SK-N-SH (cell line): ENCODE data around the gene NACC1. TPM values are rescaled to one million over a fixed set of nuclear protein-coding genes. Genes with fewer than 3 reads are reported as not detected.
A peak's percentile ranks its signal among the peaks of the same experiment; 100 is the strongest.
"Not testable (repeated sequence)": the region's sequence is repeated elsewhere in the genome, so short reads cannot be mapped to it uniquely, and the experiment has no call there.

ENCODE experiments used
- CTCF ChIA-PET: fragments of 300-600, 350-600 bp; formaldehyde crosslinking; extraction: SDS; loops from one replicate; lab custom pipeline; 2021; lab: Yijun Ruan, JAX
- POLR2A ChIA-PET: fragments of 350-600 bp; sonication (Branson Sonifier 250); formaldehyde crosslinking; extraction: SDS; loops from one replicate; lab custom pipeline; 2020; ENCODE audit warnings: antibody characterized with exemption, inconsistent platforms; lab: Yijun Ruan, JAX
- DNase-seq: peaks from one replicate; pipeline ENCODE4 v3.0.0; 2012
- H2AFZ ChIP-seq: fragments of 200-600 bp; sonication (generic); 2 replicates; pipeline ENCODE4 v1.8.1; 2016; ENCODE audit warnings: antibody characterized with exemption, mild to moderate bottlenecking, low read depth
- H3F3A ChIP-seq: fragments of 200-600 bp; sonication (generic); replicated peaks from 2 replicates; pipeline ENCODE3; 2016; ENCODE audit warnings: antibody characterized with exemption, mild to moderate bottlenecking; ENCODE audit not compliant: insufficient read depth
- H3K27ac ChIP-seq, 2 experiments: fragments of 200-500 bp in 1 of 2; fragments of 200-600 bp in 1 of 2; sonication (Bioruptor generic) in 1 of 2; sonication (generic), shearing (Covaris generic) in 1 of 2; 2 replicates each; pipeline versions ENCODE4 v1.5.1 to v1.6.1; 2014 to 2016; ENCODE audit warnings: low read depth in 2 of 2, inconsistent platforms in 1 of 2, low read length in 1 of 2, mild to moderate bottlenecking in 1 of 2, mixed read lengths in 1 of 2
- H3K27me3 ChIP-seq: fragments of 200-600 bp; sonication (generic), shearing (Covaris generic); 2 replicates; pipeline ENCODE4 v1.6.1; 2016; ENCODE audit warnings: mixed run types; ENCODE audit not compliant: insufficient read depth
- H3K36me3 ChIP-seq, 2 experiments: fragments of 200-500 bp in 1 of 2; fragments of 200-600 bp in 1 of 2; sonication (Bioruptor generic) in 1 of 2; sonication (generic) in 1 of 2; replicated peaks in 1 of 2; 2 replicates each; pipeline versions ENCODE3 to v1.5.1; 2014 to 2016; ENCODE audit warnings: low read length in 1 of 2, mild to moderate bottlenecking in 1 of 2; ENCODE audit not compliant: insufficient read depth in 2 of 2, control insufficient read depth in 1 of 2
- H3K4me1 ChIP-seq, 2 experiments: fragments of 200-500 bp in 1 of 2; fragments of 200-600 bp in 1 of 2; sonication (Bioruptor generic) in 1 of 2; sonication (generic), shearing (Covaris generic) in 1 of 2; 2 replicates each; pipeline versions ENCODE4 v1.5.1 to v1.6.1; 2014 to 2016; ENCODE audit warnings: low read depth in 1 of 2, low read length in 1 of 2, mixed run types in 1 of 2; ENCODE audit not compliant: insufficient read depth in 2 of 2, control insufficient read depth in 1 of 2
- H3K4me2 ChIP-seq: fragments of 200-600 bp; sonication (generic), shearing (Covaris generic); 2 replicates; pipeline ENCODE4 v1.6.1; 2017; ENCODE audit warnings: mixed run types
- H3K4me3 ChIP-seq, 2 experiments: fragments of 200-500 bp in 1 of 2; fragments of 200-600 bp in 1 of 2; sonication (Bioruptor generic) in 1 of 2; sonication (generic), shearing (Covaris generic) in 1 of 2; 2 replicates each; pipeline versions ENCODE4 v1.5.1 to v1.8.1; 2014 to 2016; ENCODE audit warnings: low read depth in 2 of 2, inconsistent platforms in 1 of 2, low read length in 1 of 2, mild to moderate bottlenecking in 1 of 2, mixed read lengths in 1 of 2, moderate library complexity in 1 of 2
- H3K79me2 ChIP-seq: fragments of 200-600 bp; sonication (generic); 2 replicates; pipeline ENCODE4 v1.8.1; 2017; ENCODE audit warnings: mild to moderate bottlenecking; ENCODE audit not compliant: insufficient read depth
- H3K9ac ChIP-seq: fragments of 200-600 bp; sonication (generic); 2 replicates; pipeline ENCODE4 v1.6.1; 2017; ENCODE audit warnings: mixed run types
- H3K9me2 ChIP-seq: fragments of 200-600 bp; sonication (generic); 2 replicates; pipeline ENCODE4 v1.6.1; 2017; ENCODE audit warnings: mixed run types
- H3K9me3 ChIP-seq: fragments of 200-600 bp; sonication (generic); 2 replicates; pipeline ENCODE4 v1.6.1; 2017; ENCODE audit warnings: mixed run types, mild to moderate bottlenecking, moderate library complexity
- H4K20me1 ChIP-seq: fragments of 200-600 bp; sonication (generic); 2 replicates; pipeline ENCODE4 v1.6.1; 2017; ENCODE audit warnings: mild to moderate bottlenecking, mixed run types; ENCODE audit not compliant: insufficient read depth
- FOSL2 ChIP-seq: IDR thresholded peaks from 2 replicates; pipeline ENCODE4 v1.4.0; 2012; ENCODE audit warnings: low read depth, mild to moderate bottlenecking, moderate library complexity, borderline replicate concordance
- GABPA ChIP-seq: IDR thresholded peaks from 2 replicates; pipeline ENCODE4 v1.4.0; 2012; ENCODE audit warnings: low read depth, mild to moderate bottlenecking
- GATA2 ChIP-seq: sonication (generic); formaldehyde crosslinking; IDR thresholded peaks from 2 replicates; pipeline ENCODE4 v1.5.0; 2020; ENCODE audit warnings: mild to moderate bottlenecking, missing genetic modification reagents
- MXI1 ChIP-seq: IDR thresholded peaks from 2 replicates; pipeline ENCODE4 v1.6.1; 2012; ENCODE audit warnings: mild to moderate bottlenecking, low read depth, low read length, improper control_type of control experiment
- NFIC ChIP-seq: IDR thresholded peaks from 2 replicates; pipeline ENCODE4 v1.4.0; 2012; ENCODE audit warnings: borderline replicate concordance
- POLR2AphosphoS5 ChIP-seq: IDR thresholded peaks from 2 replicates; pipeline ENCODE4 v1.6.1; 2012; ENCODE audit warnings: low read depth, low read length
- RCOR1 ChIP-seq: fragments of 150-350 bp; IDR thresholded peaks from 2 replicates; pipeline ENCODE4 v1.6.1; 2017; ENCODE audit warnings: antibody characterized with exemption, low read length
- SMC3 ChIP-seq: IDR thresholded peaks from 2 replicates; pipeline ENCODE4 v1.6.1; 2012; ENCODE audit warnings: low read depth, low read length, improper control_type of control experiment
- TAF1 ChIP-seq: IDR thresholded peaks from 2 replicates; pipeline ENCODE4 v1.6.1; 2012; ENCODE audit warnings: low read depth, mild to moderate bottlenecking, low read length, moderate library complexity, borderline replicate concordance
- WGBS: methylation state at CpG from one replicate; pipeline ENCODE4 v1.1.6; 2017; ENCODE audit warnings: low lambda C conversion rate; 5-methylcytosine and 5-hydroxymethylcytosine counted together
- polyA plus RNA-seq, 3 experiments: library from polyadenylated mRNA; depleted of rRNA; stranded (reverse); fragments of >200 nt; gene quantifications; 2 replicates each; pipeline ENCODE4 v1.2.3, GENCODE V29; 2012
- TF ChIP-seq, protein P1 (sequence below): IDR thresholded peaks from 2 replicates; pipeline ENCODE4 v1.4.0; 2012; ENCODE audit warnings: low read depth

Gene NACC1
- polyA plus RNA-seq, 1 of the 3 experiments (the other 2 are of a cell fraction) = 127 TPM

GRCh38 chr19:13138916-13139198 is 20.8 kb downstream of the NACC1 start:
- peaks cover 13% of the 10 kb centered on the region for H4K20me1 ChIP-seq
- H3K4me1 ChIP-seq = no peaks in the 10 kb centered on the region
- peaks cover 23% of the 10 kb centered on the region for H3K79me2 ChIP-seq
- WGBS = 93% methylated on average over 8 of the region's 10 CpGs
- POLR2A ChIA-PET = interaction anchor here (1.0 kb wide), 1 partner anchor 11 kb away, joined by 4 read pairs; the partner anchor contains the start of genes IER2 and STX10
- TF ChIP-seq FOSL2 = no peak
- TF ChIP-seq, all 33 proteins: peak for 0
- Histone ChIP-seq H3K9me2 (no peaks in the 10 kb centered on the region), H3K27ac (no peak overlapping the region), H3K9ac (no peak overlapping the region), H3F3A (peaks cover 14% of the 10 kb centered on the region), H3K36me3 (peaks cover 14 to 43% of the 10 kb centered on the region in 2 experiments), H3K4me2 (no peak overlapping the region), H3K9me3 (no peaks in the 10 kb centered on the region), H3K27me3 (no peaks in the 10 kb centered on the region), H2AFZ (no peak overlapping the region), H3K4me3 (no peak overlapping the region)
- no peak for DNase-seq
- CTCF ChIA-PET = interaction anchor here (0.5 kb wide), 1 partner anchor 933 kb away, joined by 3 read pairs; no protein-coding TSS in a partner anchor

DNA sequence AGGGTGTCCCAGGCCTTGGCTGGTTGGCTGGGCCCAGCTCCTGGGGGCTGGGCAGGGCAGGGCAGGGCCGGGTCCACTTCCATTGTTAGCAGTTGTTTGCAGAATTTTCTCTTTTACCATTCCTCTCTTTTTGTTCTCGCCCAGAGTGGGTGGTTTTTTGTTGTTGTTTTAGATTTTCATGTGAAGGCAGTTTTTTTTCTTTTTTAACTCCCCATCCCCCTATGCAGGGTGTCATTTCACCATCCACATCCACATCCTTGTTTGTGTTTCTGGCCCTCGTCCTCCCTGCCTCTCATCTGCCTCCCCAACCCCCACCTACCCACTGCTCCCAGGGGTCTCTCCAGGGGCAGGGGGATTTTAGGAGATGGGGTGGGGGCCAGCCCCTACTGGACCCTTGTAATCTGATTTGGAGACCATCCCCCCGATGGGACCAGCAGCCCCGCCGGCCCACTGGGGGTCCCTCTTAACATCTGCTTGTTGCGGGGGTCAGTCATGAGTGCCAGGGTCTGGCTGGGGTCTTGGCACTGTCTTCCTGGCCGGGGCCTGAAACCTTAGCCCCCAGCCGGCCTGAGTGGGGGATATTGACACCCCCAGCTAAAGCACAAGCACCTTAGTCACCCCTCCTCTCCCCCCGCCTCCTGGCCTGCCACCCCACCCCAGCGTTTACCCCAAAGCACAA is 21.7 kb downstream of the NACC1 start:
- Histone ChIP-seq H3K4me3 (no peak overlapping the region), H3F3A (peaks cover 14% of the 10 kb centered on the region), H3K36me3 (peaks cover 19 to 43% of the 10 kb centered on the region in 2 experiments), H3K9ac (no peak overlapping the region), H3K4me1 (no peaks in the 10 kb centered on the region), H2AFZ (no peak overlapping the region), H3K4me2 (no peak overlapping the region), H3K9me3 (no peaks in the 10 kb centered on the region), H3K79me2 (peaks cover 14% of the 10 kb centered on the region; the same call in 1 of the 2 replicates), H3K27ac (no peak overlapping the region), H3K27me3 (no peaks in the 10 kb centered on the region), H4K20me1 (0 out of 2 replicates have a peak, but pooled peaks cover 4% of the 10 kb centered on the region), H3K9me2 (no peaks in the 10 kb centered on the region)
- CTCF ChIA-PET = no interaction called here
- no peak for DNase-seq
- WGBS = 67% methylated on average over 4 of the region's 11 CpGs
- POLR2A ChIA-PET = interaction anchor here (1.0 kb wide), 1 partner anchor 10 kb away, joined by 4 read pairs; the partner anchor contains the start of genes IER2 and STX10
- no peak for TF ChIP-seq GATA2 (CRISPR knock-in tag)
- TF ChIP-seq POLR2AphosphoS5 = no peak
- no peak for TF ChIP-seq SMC3

- DNase-seq = peak; percentile 67
- CTCF ChIA-PET = interaction anchor here (0.6 to 1.2 kb wide), 3 partner anchors 53 to 310 kb away, joined by 3 to 5 read pairs (median 4); no protein-coding TSS in a partner anchor
- TF ChIP-seq, protein P1, sequence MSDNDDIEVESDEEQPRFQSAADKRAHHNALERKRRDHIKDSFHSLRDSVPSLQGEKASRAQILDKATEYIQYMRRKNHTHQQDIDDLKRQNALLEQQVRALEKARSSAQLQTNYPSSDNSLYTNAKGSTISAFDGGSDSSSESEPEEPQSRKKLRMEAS = 0 out of 2 replicates have a peak, but pooled peaks have one; percentile 59
- TF ChIP-seq RCOR1 = no peak
- no peak for TF ChIP-seq TAF1
- peak; percentile 38; the same call in 1 of the 2 replicates for TF ChIP-seq NFIC
- no peak for TF ChIP-seq GABPA
- no peak for TF ChIP-seq SMC3
- peak; percentile 67; the same call in 1 of the 2 replicates for TF ChIP-seq MXI1
Observed at GRCh38 chr19:13146763-13147563, 28.9 kb downstream of the NACC1 start.

DNA sequence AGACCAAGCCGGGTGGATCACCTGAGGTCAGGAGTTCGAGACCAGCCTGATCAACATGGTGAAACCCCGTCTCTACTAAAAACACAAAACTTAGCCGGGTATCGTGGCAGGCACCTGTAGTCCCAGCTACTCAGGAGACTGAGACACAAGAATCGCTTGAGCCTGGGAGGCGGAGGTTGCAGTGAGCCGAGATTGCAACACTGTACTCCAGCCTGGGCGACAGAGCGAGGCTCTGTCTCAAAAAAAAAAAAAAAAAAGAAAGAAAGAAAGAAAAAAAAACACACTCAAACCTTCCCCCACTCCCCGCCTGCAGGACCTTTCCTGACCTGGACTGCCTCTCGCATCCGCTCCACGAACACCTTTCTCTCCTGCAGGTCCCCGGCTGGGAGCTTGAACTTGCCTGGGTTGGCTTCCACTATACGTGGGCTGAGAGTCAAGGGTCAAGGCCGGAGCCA is 31.1 kb downstream of the NACC1 start:
- H3K27me3 ChIP-seq, H3K4me1 ChIP-seq, H3K9me3 ChIP-seq, H3K9me2 ChIP-seq, DNase-seq, H3F3A ChIP-seq: not testable (repeated sequence)
- Histone ChIP-seq H3K79me2 (peaks cover 57% of the 10 kb centered on the region), H4K20me1 (peaks cover 13% of the 10 kb centered on the region), H3K36me3 (peaks cover 6 to 15% of the 10 kb centered on the region in 2 experiments), H3K9ac (peak overlapping the region; percentile 94; the same call in 1 of the 2 replicates), H3K27ac (peak overlapping the region; percentile 95 to 99; a peak in 3 of 4 replicates), H2AFZ (peak overlapping the region; percentile 71; the same call in 1 of the 2 replicates), H3K4me3 (peak overlapping the region; percentile 83 to 94), H3K4me2 (peak overlapping the region; percentile 81)
- 21% methylated on average over 11 of the region's 17 CpGs for WGBS
- ChIA-PET POLR2A (interaction anchor here (0.9 to 2.8 kb wide), 5 partner anchors 10 to 196 kb away, joined by 3 to 24 read pairs (median 5); partner anchors contain the start of gene NACC1), CTCF (interaction anchor here (0.6 to 1.8 kb wide), 7 partner anchors 12 to 174 kb away, joined by 3 to 10 read pairs (median 5); no protein-coding TSS in a partner anchor)

More at GRCh38 chr19:13146763-13147563, 28.9 kb downstream of the NACC1 start:
- Histone ChIP-seq H3F3A (peaks cover 14% of the 10 kb centered on the region), H3K4me3 (no peak overlapping the region), H3K9ac (no peak overlapping the region), H3K27me3 (no peaks in the 10 kb centered on the region), H3K27ac (no peak overlapping the region), H3K9me2 (no peaks in the 10 kb centered on the region), H4K20me1 (no peaks in the 10 kb centered on the region), H3K4me2 (no peak overlapping the region), H3K9me3 (no peaks in the 10 kb centered on the region), H2AFZ (no peak overlapping the region), H3K79me2 (peaks cover 37% of the 10 kb centered on the region), H3K4me1 (peaks cover 0 to 4% of the 10 kb centered on the region in 2 experiments; a peak in 1 of 4 replicates), H3K36me3 (peaks cover 6 to 14% of the 10 kb centered on the region in 2 experiments)
- POLR2A ChIA-PET = interaction anchor here (1.2 kb wide), 1 partner anchor 17 kb away, joined by 3 read pairs; no protein-coding TSS in a partner anchor
- 72% methylated on average over 14 of the region's 16 CpGs for WGBS
